Activated naive CD4-positive, alpha-beta T cell (primary cell): ENCODE data around the gene INO80B.
"Not testable (repeated sequence)": the region's sequence is repeated elsewhere in the genome, so short reads cannot be mapped to it uniquely, and the experiment has no call there.

Experiments used
- DNase-seq, 4 experiments: peaks; one replicate each; lab custom pipeline; 2025; lab: John Stamatoyannopoulos, UW

The INO80B gene

DNA sequence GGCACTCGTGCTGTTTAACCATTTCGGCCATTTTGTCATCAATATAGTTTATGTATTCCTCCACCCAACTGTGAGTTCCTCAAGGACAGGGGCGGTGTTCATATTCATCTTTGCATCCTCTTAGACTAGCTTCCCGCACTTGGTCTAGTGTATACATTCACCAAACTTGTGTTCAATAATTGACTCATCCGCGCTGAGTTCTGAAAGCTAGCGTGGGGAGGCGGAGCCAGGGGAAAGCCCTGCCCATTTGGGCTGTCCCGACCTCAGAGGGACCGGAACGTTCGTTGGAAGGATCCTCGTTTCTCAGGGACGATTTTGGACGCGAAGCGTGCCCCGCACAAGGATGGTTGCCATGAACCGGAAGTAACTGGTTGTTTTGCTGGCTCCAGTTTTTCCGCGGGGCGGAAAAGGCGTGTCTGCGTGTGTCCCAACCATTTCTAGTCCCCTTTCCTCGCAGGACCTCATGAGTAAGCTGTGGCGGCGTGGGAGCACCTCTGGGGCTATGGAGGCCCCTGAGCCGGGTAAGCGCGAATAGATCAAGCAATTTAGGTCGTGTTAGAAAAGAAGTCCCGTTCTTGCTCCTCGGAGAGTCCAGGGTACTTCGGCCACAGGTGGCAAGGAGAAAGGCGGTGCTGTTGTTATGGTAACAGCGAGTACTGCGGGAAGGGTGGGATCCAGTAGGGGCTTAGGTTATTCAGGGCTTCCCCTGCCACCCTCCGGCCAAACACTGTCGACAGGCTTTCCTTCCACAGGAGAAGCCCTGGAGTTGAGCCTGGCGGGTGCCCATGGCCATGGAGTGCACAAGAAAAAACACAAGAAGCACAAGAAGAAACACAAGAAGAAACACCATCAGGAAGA, at the start of gene INO80B:
Gene INO80B, plus strand, starts transcription at position 434 of the 858 bp plus-strand sequence. Its CDS starts 30 bp downstream, at position 464.
- peak; percentile 91 to 94 (median 92) for DNase-seq

DNA sequence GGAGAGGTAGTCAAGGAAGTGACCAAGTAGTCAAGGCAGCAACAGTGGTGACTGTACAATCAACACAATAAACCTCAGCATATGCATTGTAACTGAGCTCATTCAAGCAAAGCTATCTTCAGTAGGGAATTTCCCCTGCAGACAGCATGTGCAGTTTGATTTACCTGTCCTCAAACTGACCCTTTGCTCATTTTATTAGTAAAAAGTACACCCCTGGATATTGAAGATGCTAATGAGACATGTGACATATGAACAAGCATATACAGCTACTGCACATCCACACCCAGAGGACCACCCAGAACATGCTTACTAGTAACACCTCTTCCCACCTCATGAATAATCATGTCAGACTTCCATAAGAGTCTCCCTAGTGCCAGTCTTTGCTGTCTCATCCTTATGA, 48.9 kb upstream of the INO80B start:
- DNase-seq: no peak

DNA sequence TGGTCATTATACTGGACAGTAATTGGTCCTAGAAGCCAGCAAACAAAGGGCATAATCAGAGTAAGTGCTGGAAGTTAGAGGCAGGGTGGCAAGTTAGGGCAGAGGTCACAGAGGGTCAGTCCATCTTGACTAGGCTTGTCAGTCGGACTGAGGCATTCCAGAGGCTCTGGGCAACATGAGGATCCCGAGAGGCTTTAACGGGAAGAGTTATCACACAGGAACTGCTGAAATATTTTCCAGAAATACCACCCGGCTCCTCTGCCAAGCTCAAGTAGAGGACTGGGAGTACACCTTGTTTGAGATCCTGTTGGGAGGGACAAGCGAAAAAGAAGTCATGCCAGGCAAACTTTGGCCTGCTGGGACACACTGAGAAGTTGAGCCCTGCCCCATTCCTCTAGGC, 47.2 kb upstream of the INO80B start:
- DNase-seq: no peak

GRCh38 chr2:74413001-74413698, 41.7 kb upstream of the INO80B start:
- no peak for DNase-seq

- no peak for DNase-seq
Measured at GRCh38 chr2:74414441-74414840, 40.4 kb upstream of the INO80B start.

- peak in 1 of 4 experiments; percentile 31 for DNase-seq
Measured at GRCh38 chr2:74414881-74415761, 39.8 kb upstream of the INO80B start.

DNA sequence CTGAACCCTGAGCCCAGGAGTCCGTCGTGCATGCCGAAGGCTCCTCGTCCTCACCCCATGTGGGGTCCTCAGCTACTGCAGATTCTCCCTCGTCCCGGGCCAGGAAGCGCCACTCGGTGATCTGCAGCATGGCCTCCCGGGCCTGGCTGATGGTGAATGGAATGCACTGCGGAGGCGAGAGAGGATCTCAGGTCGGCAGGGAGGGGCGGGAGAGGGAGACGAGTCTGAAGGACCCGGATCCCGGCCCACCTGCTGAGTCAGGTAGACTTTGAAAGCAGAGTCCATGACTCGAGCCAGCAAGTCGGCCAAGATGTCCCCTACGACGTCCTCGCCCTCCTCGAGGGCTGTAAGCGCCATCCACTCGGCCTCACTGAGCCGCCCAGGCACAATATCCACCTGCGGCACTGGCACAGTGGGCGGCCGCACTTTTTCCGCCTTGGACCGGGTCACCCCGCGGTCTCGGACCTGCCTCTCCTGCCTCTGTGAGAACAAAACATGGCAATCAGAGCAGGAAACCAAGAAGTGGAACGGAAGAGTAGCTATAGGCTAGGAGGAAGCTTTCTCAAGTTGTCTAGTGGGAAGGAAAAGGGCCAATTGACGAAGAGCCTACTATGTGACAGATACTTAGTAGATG, 39.0 kb upstream of the INO80B start:
- DNase-seq: no peak

DNA sequence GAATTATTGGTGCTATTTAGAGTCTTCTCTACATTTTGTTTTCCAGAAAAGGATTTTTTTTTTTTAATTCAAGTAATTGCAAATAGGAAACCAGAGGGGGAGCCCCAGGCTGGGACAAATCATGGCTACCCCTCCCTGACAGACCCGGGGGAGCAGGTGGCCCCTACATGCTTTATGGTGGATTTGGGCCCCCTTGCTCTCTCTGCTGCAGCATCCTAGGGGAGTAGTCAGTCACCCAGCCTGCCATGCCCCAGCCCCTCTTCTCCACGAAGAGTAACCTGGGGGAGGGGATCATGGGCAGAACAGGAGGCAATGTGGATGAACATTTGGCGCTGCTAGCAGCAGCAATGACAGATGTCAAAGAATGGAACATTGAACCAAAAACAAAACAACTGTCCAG, 38.1 kb upstream of the INO80B start:
- DNase-seq: no peak

- DNase-seq: no peak
Measured at GRCh38 chr2:74417197-74417596, 37.7 kb upstream of the INO80B start.

DNA sequence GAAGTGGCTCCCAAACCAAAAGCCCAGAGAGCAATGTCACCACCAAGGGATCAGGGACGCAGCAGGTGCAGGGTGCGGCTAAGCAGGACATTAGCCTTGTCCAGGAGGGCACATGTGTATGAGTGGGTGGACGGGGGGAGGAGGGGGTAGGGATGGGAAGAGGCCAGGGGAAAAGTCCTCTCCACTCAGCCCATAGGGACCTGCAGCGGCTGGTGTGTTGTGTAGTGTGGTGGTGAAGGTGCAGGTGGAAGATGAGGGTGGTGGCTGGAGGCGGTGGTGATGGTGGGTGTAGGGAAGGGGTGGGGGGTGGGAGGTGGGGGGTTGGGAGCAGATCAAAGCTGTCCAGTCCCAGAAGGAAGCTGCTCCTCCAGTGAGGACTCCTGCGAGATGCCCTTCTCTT, 37.1 kb upstream of the INO80B start:
- no peak for DNase-seq

DNA sequence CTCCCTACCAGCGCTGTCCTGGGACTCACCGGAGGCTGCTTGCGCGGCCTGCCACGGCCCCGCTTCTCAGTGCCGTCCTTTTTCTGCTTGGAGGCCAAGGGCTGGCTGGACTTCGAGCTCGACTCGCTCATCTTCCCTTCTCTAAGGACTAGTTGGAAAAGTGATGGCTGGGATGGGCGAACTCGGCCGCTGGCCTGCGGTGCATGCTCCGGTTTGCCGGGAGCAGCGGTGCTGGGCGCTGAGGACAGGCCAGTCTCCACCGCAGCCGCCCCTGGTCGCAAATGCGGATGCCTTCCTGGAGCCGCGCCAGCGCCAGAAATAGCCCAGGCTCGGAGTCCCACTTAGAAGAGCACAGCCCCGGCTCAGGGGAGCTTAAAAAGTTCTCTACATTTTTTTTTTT, 36.6 kb upstream of the INO80B start:
- no peak for DNase-seq

DNA sequence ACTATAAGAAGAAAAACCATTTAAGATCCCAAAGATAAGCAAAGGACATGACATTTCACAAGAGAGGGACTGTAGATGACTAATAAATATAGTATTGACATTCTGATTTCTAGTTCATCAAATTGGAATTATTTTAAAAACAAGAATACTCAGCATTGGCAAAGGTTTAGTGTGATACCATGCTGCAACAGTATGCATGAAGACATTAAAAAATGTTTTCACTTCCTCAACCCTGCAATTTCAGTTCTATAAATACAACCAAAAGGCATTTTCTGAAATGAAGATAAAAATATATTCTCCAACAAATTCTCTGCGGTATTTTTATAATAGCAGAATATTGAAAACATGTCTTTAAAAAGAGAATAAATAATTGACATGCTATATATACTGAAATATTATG, 35.5 kb upstream of the INO80B start:
- DNase-seq: no peak

GRCh38 chr2:74420006-74420405, 34.9 kb upstream of the INO80B start:
- DNase-seq: no peak

GRCh38 chr2:74420443-74421103, 34.3 kb upstream of the INO80B start:
- DNase-seq: not testable (repeated sequence)

DNA sequence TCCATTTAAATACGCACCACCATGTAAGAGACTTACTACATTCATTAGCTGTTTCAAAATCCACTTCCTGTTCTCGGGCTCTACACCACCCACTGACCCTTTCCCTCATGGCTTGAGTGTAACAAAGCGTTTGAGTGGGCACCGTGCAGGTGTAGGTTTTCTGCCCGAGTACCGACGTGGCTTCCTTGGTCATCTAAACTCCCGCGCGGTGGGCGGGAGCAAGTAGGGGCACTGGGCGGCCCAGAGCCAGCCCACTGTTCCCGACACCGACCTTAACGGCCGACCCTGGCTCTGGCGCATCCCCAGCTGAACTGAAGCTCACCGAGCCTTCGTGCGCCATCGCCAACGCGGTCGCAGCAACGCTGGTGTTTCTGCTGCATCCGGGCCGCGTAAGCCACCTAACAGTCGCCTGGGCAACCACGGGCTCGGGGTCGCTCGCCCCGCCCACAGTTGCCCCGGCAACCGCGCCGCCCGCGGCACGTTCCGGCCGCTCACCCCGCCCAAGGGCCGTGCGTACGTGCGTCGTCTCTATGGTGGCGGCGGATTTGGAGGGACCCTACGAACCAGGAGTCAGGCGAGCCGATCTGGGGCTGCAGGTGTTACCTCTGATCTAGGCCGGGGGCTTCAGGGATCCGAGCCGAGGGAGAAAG, 33.5 kb upstream of the INO80B start, which contains the start of the genes C2orf81 and WDR54:
Gene C2orf81, minus strand, starts transcription at position 399 of the 650 bp plus-strand sequence. Its CDS starts 59 bp downstream, at position 340.
Gene WDR54, plus strand, starts transcription at position 510 of the 650 bp plus-strand sequence. CDS start 424 bp downstream, outside the sequence.
- peak; percentile 75 to 96 (median 86) for DNase-seq

- no peak for DNase-seq
Measured at GRCh38 chr2:74423231-74424095, 31.4 kb upstream of the INO80B start.

DNA sequence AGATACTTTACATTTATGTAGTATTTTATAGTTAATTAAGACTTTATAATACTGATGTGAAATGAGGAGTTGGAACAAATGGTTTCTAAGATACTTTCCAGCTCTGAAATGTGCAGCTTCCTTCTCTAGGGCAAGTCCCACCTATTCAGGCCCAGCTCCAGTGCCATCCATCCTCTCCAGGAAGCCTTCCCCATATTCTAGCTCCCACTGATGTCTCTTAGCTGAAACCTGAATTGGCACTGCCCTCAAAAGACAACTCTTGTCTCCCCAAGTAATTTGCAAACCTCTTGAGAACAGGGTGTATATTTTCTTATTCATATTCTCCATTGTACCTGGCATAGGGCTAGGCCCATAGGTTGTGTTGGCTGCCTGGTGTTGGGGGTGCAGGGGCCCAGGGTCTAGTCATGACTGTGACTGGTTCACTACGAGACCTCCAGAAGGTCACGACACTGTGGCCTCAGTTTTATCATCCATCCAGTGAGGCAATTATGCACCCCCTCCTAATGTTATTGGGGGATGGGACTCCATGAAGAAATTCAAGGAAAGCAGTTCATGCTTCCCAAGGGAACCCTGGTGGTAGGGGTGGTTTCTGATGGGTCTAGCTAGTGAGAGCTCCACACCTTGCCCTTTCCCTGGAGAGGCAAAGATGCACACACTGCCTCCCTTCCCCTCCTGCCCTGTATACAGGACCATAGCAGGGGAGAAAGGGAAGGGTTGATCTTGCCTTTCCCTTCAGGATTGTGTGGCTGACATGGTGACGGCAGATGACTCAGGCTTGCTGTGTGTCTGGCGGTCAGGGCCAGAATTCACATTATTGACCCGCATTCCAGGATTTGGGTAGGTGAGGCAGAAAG, 30.5 kb upstream of the INO80B start:
- DNase-seq: no peak

- no peak for DNase-seq
Measured at GRCh38 chr2:74424995-74425406, 29.9 kb upstream of the INO80B start.
